Measurements from ENCODE around the gene CCDC85B. TPM values are rescaled to one million over a fixed set of nuclear protein-coding genes. Genes with fewer than 3 reads are reported as not detected.
A peak's percentile ranks its signal among the peaks of the same experiment; 100 is the strongest.

The CCDC85B gene
- total RNA-seq, 4 donors from 2014 or later = 7.9 to 140 (median 23.1) TPM

- H3K27me3 ChIP-seq = no peaks in the 10 kb centered on the region
- 95% methylated on average over 3 of the region's 3 CpGs; no CpG with 5 or more reads in 1 of the 2 donors for WGBS, 2 donors (ENCODE audit: low coverage in 1 of 2)
- in situ Hi-C loops (cut with MboI; ENCODE audit: low pct_ligation_motif_present in 1 of 4, low pct_unique_long_range_greater_than_20kb in 1 of 4, low sequenced_read_pairs in 3 of 4) = no loop called here
- peak overlapping the region; percentile 91 to 98 (median 96) for H3K27ac ChIP-seq
- DNase-seq = no peak
- intact Hi-C loops (cut with DNase I; ENCODE audit: low total_unique reads) = no loop called here
- no peaks in the 10 kb centered on the region for H3K9me3 ChIP-seq
- no peaks in the 10 kb centered on the region for H3K36me3 ChIP-seq
- TF ChIP-seq EP300 (IDR thresholded peaks at IDR 0.05; ENCODE audit: low read depth) (no peak), POLR2AphosphoS5 (IDR thresholded peaks at IDR 0.05) (no peak), POLR2A (IDR thresholded peaks at IDR 0.05) (no peak), CTCF (IDR thresholded peaks at IDR 0.05) (no peak)
- peak overlapping the region in 1 of 4 donors; percentile 83 for H3K4me3 ChIP-seq
- H3K4me1 ChIP-seq = peaks cover 34 to 50% (median 47%) of the 10 kb centered on the region in 4 donors
Observed at GRCh38 chr11:65917077-65917433, 26.6 kb downstream of the CCDC85B start.

GRCh38 chr11:65917434-65918210 is 27.1 kb downstream of the CCDC85B start:
- in situ Hi-C loops (cut with MboI; ENCODE audit: low pct_ligation_motif_present in 1 of 4, low pct_unique_long_range_greater_than_20kb in 1 of 4, low sequenced_read_pairs in 3 of 4) = no loop called here
- 88% methylated on average over 21 of the region's 35 CpGs; no CpG with 5 or more reads in 1 of the 2 donors for WGBS, 2 donors (ENCODE audit: low coverage in 1 of 2)
- TF ChIP-seq POLR2AphosphoS5 (IDR thresholded peaks at IDR 0.05) (no peak), EP300 (IDR thresholded peaks at IDR 0.05; ENCODE audit: low read depth) (no peak), CTCF (IDR thresholded peaks at IDR 0.05) (no peak), POLR2A (IDR thresholded peaks at IDR 0.05) (no peak)
- H3K27me3 ChIP-seq = no peaks in the 10 kb centered on the region
- H3K4me1 ChIP-seq = peaks cover 34 to 49% (median 46%) of the 10 kb centered on the region in 4 donors
- H3K36me3 ChIP-seq = peaks cover 0 to 3% (median under 1%) of the 10 kb centered on the region in 4 donors
- intact Hi-C loops (cut with DNase I; ENCODE audit: low total_unique reads) = loop anchor here (2.0 kb wide), 1 partner anchor 29 kb away; the partner anchor contains the start of gene FIBP
- no peak for DNase-seq
- peak overlapping the region; percentile 64 to 98 (median 84) for H3K4me3 ChIP-seq
- peak overlapping the region; percentile 91 to 98 (median 96) for H3K27ac ChIP-seq
- H3K9me3 ChIP-seq = no peaks in the 10 kb centered on the region

GRCh38 chr11:65918211-65919140 is 28.0 kb downstream of the CCDC85B start, which contains the start of gene C11orf68:
Gene C11orf68, minus strand, starts transcription at chr11:65919062. Its CDS starts 31 bp downstream, at chr11:65919031.
- no peaks in the 10 kb centered on the region for H3K9me3 ChIP-seq
- 5% methylated on average over 41 of the region's 77 CpGs; no CpG with 5 or more reads in 1 of the 2 donors for WGBS, 2 donors (ENCODE audit: low coverage in 1 of 2)
- peaks cover 34 to 49% (median 46%) of the 10 kb centered on the region in 4 donors for H3K4me1 ChIP-seq
- H3K27me3 ChIP-seq = no peaks in the 10 kb centered on the region
- H3K4me3 ChIP-seq = peak within 1 kb of the TSS; percentile 84 to 98 (median 91)
- peaks cover 0 to 6% (median 2%) of the 10 kb centered on the region in 4 donors for H3K36me3 ChIP-seq
- H3K27ac ChIP-seq = peak within 1 kb of the TSS; percentile 96 to 98 (median 96)
- peak in 1 of 3 donors; percentile 55 for TF ChIP-seq POLR2AphosphoS5 (IDR thresholded peaks at IDR 0.05)
- TF ChIP-seq POLR2A (IDR thresholded peaks at IDR 0.05) = no peak
- DNase-seq = no peak
- in situ Hi-C loops (cut with MboI; ENCODE audit: low pct_ligation_motif_present in 1 of 4, low pct_unique_long_range_greater_than_20kb in 1 of 4, low sequenced_read_pairs in 3 of 4) (no loop called here), intact Hi-C loops (cut with DNase I; ENCODE audit: low total_unique reads) (loop anchor here (2.0 kb wide), 1 partner anchor 30 kb away; the partner anchor contains the start of gene FIBP)

GRCh38 chr11:65919141-65919572 is 28.7 kb downstream of the CCDC85B start, which contains the start of gene DRAP1:
Gene DRAP1, plus strand, starts transcription at chr11:65919426. Its CDS starts 76 bp downstream, at chr11:65919502.
- Histone ChIP-seq H3K4me3 (peak within 1 kb of the TSS; percentile 84 to 98 (median 91)), H3K36me3 (peaks cover 0 to 6% (median 2%) of the 10 kb centered on the region in 4 donors), H3K27ac (peak within 1 kb of the TSS; percentile 96 to 98 (median 96)), H3K4me1 (peaks cover 34 to 49% (median 46%) of the 10 kb centered on the region in 4 donors), H3K9me3 (no peaks in the 10 kb centered on the region), H3K27me3 (no peaks in the 10 kb centered on the region)
- in situ Hi-C loops (cut with MboI; ENCODE audit: low pct_ligation_motif_present in 1 of 4, low pct_unique_long_range_greater_than_20kb in 1 of 4, low sequenced_read_pairs in 3 of 4) = no loop called here
- WGBS, 2 donors (ENCODE audit: low coverage in 1 of 2) = 3% methylated on average over 13 of the region's 59 CpGs; no CpG with 5 or more reads in 1 of the 2 donors
- TF ChIP-seq EP300 (IDR thresholded peaks at IDR 0.05; ENCODE audit: low read depth) (no peak), POLR2AphosphoS5 (IDR thresholded peaks at IDR 0.05) (peak; percentile 34 to 69 (median 58)), CTCF (IDR thresholded peaks at IDR 0.05) (no peak), POLR2A (IDR thresholded peaks at IDR 0.05) (peak; percentile 54)
- DNase-seq = peak; percentile 99
- intact Hi-C loops (cut with DNase I; ENCODE audit: low total_unique reads) = loop anchor here (2.0 kb wide), 1 partner anchor 30 kb away; the partner anchor contains the start of gene FIBP
